ENCODE results near the gene APOBEC4. TPM values are rescaled to one million over a fixed set of nuclear protein-coding genes. Genes with fewer than 3 reads are reported as not detected.

APOBEC4 gene
- total and polyA plus RNA-seq, 2 donors from 2014 or later, result not detected

DNA sequence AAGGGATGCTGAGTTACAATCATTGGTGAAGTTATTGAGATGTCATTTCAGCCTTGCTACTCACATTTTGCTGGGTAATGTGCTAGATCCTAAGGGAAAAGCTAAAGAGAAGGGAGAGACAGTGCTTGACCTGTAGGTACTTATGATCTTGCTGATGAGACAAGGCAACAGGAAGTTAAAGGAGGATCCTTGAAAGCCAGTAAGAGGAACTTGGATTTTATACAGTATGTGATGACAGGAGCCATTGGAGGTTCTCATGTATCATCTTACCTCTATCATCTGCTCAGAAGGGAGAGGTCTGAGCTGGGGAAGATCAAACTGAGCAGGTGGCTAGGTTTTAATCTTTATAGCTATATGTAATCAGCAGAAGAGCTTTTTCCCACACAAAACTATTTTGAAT, 6.3 kb downstream of the APOBEC4 start:
- TF ChIP-seq, protein P1, sequence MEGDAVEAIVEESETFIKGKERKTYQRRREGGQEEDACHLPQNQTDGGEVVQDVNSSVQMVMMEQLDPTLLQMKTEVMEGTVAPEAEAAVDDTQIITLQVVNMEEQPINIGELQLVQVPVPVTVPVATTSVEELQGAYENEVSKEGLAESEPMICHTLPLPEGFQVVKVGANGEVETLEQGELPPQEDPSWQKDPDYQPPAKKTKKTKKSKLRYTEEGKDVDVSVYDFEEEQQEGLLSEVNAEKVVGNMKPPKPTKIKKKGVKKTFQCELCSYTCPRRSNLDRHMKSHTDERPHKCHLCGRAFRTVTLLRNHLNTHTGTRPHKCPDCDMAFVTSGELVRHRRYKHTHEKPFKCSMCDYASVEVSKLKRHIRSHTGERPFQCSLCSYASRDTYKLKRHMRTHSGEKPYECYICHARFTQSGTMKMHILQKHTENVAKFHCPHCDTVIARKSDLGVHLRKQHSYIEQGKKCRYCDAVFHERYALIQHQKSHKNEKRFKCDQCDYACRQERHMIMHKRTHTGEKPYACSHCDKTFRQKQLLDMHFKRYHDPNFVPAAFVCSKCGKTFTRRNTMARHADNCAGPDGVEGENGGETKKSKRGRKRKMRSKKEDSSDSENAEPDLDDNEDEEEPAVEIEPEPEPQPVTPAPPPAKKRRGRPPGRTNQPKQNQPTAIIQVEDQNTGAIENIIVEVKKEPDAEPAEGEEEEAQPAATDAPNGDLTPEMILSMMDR (IDR thresholded peaks at IDR 0.05; ENCODE audit: borderline replicate concordance, extremely low read depth, insufficient read depth), result no peak
- FAIRE-seq, result no peak
- Histone ChIP-seq H3K4me3 (ENCODE audit: low read length in 3 of 3) (no peak overlapping the region), H3K27ac (ENCODE audit: low read depth in 2 of 2, low read length in 2 of 2) (no peak overlapping the region), H3K36me3 (ENCODE audit: control insufficient read depth in 2 of 3, insufficient read depth in 3 of 3, low read length in 3 of 3) (no peaks in the 10 kb centered on the region), H3K4me1 (ENCODE audit: control insufficient read depth in 2 of 3, insufficient read depth in 2 of 3, low read depth in 1 of 3, low read length in 3 of 3) (no peaks in the 10 kb centered on the region), H3K9me3 (ENCODE audit: control insufficient read depth in 2 of 3, insufficient read depth in 1 of 3, low read length in 3 of 3) (no peaks in the 10 kb centered on the region), H3K9ac (ENCODE audit: low read length in 3 of 3) (no peak overlapping the region), H3K27me3 (ENCODE audit: control insufficient read depth, insufficient read depth, low read length) (no peaks in the 10 kb centered on the region)
- DNase-seq, result no peak
- intact Hi-C loops (cut with DNase I), result no loop called here

DNA sequence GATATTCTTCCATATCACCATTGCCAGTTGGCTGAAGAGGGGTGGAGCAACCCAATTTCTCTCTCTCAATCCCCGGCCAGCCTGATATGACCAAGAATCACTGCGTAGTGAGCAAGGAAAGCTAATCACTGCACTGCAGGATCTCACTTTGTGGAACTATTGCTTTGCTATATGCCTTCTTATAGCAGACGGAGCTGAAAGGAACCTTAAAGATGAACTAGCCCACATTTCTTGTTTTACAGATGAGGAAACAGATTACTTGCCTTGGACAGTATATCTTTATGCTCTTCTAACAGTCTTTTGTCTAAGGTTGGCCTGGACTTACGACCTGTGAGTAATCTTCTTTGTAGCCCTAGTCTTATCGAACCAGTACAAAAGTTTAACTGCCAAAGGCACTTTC, 7.6 kb downstream of the APOBEC4 start:
- Histone ChIP-seq H3K36me3 (ENCODE audit: control insufficient read depth in 2 of 3, insufficient read depth in 3 of 3, low read length in 3 of 3) (no peaks in the 10 kb centered on the region), H3K4me3 (ENCODE audit: low read length in 3 of 3) (no peak overlapping the region), H3K9ac (ENCODE audit: low read length in 3 of 3) (no peak overlapping the region), H3K27ac (ENCODE audit: low read depth in 2 of 2, low read length in 2 of 2) (no peak overlapping the region), H3K4me1 (ENCODE audit: control insufficient read depth in 2 of 3, insufficient read depth in 2 of 3, low read depth in 1 of 3, low read length in 3 of 3) (no peaks in the 10 kb centered on the region), H3K9me3 (ENCODE audit: control insufficient read depth in 2 of 3, insufficient read depth in 1 of 3, low read length in 3 of 3) (no peaks in the 10 kb centered on the region), H3K27me3 (ENCODE audit: control insufficient read depth, insufficient read depth, low read length) (no peaks in the 10 kb centered on the region)
- intact Hi-C loops (cut with DNase I), result no loop called here
- FAIRE-seq (no peak), DNase-seq (no peak)
- TF ChIP-seq, protein P1 (IDR thresholded peaks at IDR 0.05; ENCODE audit: borderline replicate concordance, extremely low read depth, insufficient read depth), result no peak

DNA sequence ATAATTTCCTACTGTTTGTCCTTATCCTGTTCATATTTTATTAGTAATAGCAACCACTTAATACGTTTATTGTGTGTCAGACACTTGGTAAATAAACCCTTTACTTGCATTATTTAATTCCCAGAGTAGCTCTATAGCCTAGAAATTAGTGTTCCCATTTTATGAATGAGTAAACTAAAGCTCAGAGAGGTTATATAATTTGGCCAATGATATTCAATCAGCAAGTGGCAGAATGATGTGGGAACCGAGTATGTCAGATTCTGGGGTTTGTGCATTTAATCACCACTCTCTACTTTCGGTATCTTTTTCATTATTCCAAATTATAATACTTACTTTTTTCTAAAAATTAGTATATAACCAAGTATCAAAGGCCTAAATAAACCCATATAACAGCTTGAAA, 10.9 kb downstream of the APOBEC4 start:
- no peaks in the 10 kb centered on the region for H3K9me3 ChIP-seq (ENCODE audit: control insufficient read depth in 2 of 3, insufficient read depth in 1 of 3, low read length in 3 of 3)
- TF ChIP-seq, protein P1 (IDR thresholded peaks at IDR 0.05; ENCODE audit: borderline replicate concordance, extremely low read depth, insufficient read depth), result no peak
- no peaks in the 10 kb centered on the region for H3K27me3 ChIP-seq (ENCODE audit: control insufficient read depth, insufficient read depth, low read length)
- H3K9ac ChIP-seq (ENCODE audit: low read length in 3 of 3), result no peak overlapping the region
- H3K27ac ChIP-seq (ENCODE audit: low read depth in 2 of 2, low read length in 2 of 2), result no peak overlapping the region
- FAIRE-seq (no peak), DNase-seq (no peak)
- H3K4me3 ChIP-seq (ENCODE audit: low read length in 3 of 3), result no peak overlapping the region
- intact Hi-C loops (cut with DNase I), result no loop called here
- no peaks in the 10 kb centered on the region for H3K36me3 ChIP-seq (ENCODE audit: control insufficient read depth in 2 of 3, insufficient read depth in 3 of 3, low read length in 3 of 3)
- no peaks in the 10 kb centered on the region for H3K4me1 ChIP-seq (ENCODE audit: control insufficient read depth in 2 of 3, insufficient read depth in 2 of 3, low read depth in 1 of 3, low read length in 3 of 3)

DNA sequence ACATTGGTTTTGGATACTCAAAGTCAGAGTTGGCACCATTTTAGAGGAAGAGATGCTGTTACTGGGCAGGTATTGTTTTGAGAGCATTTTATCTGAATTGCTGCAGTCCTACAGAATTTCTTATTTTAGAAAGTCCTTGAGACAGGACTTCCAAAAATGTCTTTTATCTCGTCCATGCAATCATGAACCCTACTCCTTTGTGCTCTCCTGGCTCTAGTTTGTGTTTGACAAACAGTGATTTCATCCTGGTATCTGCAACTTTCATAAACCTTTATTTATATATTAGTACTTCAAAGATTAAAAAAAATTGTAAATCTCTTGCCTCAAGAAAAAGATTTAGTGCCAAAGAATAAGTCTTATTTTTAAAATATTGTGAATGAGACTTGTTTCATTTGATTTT, 12.9 kb downstream of the APOBEC4 start:
- Histone ChIP-seq H3K36me3 (ENCODE audit: control insufficient read depth in 2 of 3, insufficient read depth in 3 of 3, low read length in 3 of 3) (no peaks in the 10 kb centered on the region), H3K27ac (ENCODE audit: low read depth in 2 of 2, low read length in 2 of 2) (no peak overlapping the region), H3K4me3 (ENCODE audit: low read length in 3 of 3) (no peak overlapping the region), H3K9me3 (ENCODE audit: control insufficient read depth in 2 of 3, insufficient read depth in 1 of 3, low read length in 3 of 3) (no peaks in the 10 kb centered on the region), H3K4me1 (ENCODE audit: control insufficient read depth in 2 of 3, insufficient read depth in 2 of 3, low read depth in 1 of 3, low read length in 3 of 3) (peaks cover 0 to 4% (median 0%) of the 10 kb centered on the region in 3 donors), H3K27me3 (ENCODE audit: control insufficient read depth, insufficient read depth, low read length) (no peaks in the 10 kb centered on the region), H3K9ac (ENCODE audit: low read length in 3 of 3) (no peak overlapping the region)
- TF ChIP-seq, protein P1 (IDR thresholded peaks at IDR 0.05; ENCODE audit: borderline replicate concordance, extremely low read depth, insufficient read depth), result no peak
- intact Hi-C loops (cut with DNase I), result no loop called here
- no peak for FAIRE-seq
- DNase-seq, result no peak

All from kidney (tissue), 14 donors.